Measurements from ENCODE around the gene TFF3. TPM values are rescaled to one million over a fixed set of nuclear protein-coding genes. Genes with fewer than 3 reads are reported as not detected.

The TFF3 gene
- total and polyA plus RNA-seq, 5 donors: 1.2 to 2.6 (median 1.9) TPM

DNA sequence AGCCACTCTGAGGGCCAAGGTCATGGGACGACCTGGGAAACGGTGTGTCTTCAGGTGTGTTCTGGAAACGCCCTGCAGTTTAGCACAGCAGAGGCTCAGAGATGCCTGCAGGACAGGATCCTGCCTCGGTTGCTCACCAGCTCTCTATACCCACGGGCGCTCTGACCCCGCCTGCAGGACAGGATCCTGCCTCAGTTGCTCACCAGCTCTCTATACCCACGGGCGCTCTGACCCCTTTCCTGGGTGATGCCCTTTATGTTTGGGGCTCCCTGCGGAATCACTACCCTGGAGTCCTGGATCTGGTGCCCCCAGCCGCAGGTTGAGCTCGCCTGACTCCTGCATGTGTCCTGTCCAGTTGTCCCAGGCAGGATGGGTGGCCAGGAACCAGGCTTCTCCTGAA lies 32.5 kb downstream of the TFF3 start:
- Histone ChIP-seq H3K4me3 (ENCODE audit: low read length) (no peak overlapping the region), H3K9me3 (ENCODE audit: control insufficient read depth, low read length) (no peaks in the 10 kb centered on the region), H3K27ac (ENCODE audit: low read length) (no peak overlapping the region), H3K27me3 (ENCODE audit: control insufficient read depth, insufficient read depth) (no peaks in the 10 kb centered on the region), H3K4me1 (ENCODE audit: control insufficient read depth, insufficient read depth, low read length) (no peaks in the 10 kb centered on the region)
- DNase-seq (peak in 1 of 3 donors; percentile 29), ATAC-seq (no peak)
- intact Hi-C loops (cut with DNase I): no loop called here
- WGBS: 90% methylated on average over 12 of the region's 12 CpGs

DNA sequence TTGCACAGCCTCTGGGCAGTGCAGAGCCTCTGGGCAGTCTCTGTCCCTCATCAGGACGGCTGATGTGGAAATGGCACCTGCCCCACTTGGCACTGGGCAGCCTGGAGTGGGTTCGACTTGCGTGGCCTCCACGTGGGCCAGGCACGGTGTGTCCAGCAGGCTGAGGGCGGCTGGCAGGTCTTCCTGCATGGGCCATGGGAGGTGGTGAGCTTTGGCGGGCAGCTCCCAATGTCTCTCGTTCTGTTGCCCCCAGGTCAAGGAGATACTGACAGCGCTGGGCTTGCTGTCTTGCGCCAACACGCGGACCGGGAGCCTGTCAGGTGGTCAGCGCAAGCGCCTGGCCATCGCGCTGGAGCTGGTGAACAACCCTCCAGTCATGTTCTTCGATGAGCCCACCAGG lies 33.2 kb downstream of the TFF3 start:
- Histone ChIP-seq H3K27ac (ENCODE audit: low read length) (no peak overlapping the region), H3K4me3 (ENCODE audit: low read length) (no peak overlapping the region), H3K9me3 (ENCODE audit: control insufficient read depth, low read length) (no peaks in the 10 kb centered on the region), H3K4me1 (ENCODE audit: control insufficient read depth, insufficient read depth, low read length) (no peaks in the 10 kb centered on the region), H3K27me3 (ENCODE audit: control insufficient read depth, insufficient read depth) (no peaks in the 10 kb centered on the region)
- WGBS: 95% methylated on average over 18 of the region's 18 CpGs
- DNase-seq (peak in 1 of 3 donors; percentile 25), ATAC-seq (no peak)
- intact Hi-C loops (cut with DNase I): no loop called here

DNA sequence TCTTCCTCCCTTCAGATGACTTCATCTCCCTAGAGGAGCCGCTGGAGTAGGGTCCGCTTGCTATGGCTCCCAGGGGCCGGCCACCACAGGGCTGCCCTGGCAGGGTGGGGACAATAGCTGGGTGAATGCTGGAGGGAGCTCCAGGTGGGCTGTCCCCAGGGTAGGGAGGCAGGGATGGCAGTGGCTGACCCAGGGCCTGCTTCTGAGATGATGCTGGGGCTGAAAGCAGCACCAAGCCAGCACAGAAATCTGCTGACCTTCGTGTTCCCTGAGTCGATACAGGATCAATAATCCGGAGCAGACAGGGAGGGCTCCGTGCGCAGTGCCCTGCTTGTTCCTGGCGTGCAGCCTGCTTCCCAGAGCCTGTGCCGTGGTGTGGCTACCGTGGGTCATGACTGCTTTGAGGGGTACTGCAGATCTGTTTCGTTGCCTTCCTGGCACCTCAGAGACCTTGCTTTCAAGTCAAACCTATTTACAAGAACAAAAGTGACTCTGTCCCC lies 34.0 kb downstream of the TFF3 start:
- ATAC-seq: no peak

DNA sequence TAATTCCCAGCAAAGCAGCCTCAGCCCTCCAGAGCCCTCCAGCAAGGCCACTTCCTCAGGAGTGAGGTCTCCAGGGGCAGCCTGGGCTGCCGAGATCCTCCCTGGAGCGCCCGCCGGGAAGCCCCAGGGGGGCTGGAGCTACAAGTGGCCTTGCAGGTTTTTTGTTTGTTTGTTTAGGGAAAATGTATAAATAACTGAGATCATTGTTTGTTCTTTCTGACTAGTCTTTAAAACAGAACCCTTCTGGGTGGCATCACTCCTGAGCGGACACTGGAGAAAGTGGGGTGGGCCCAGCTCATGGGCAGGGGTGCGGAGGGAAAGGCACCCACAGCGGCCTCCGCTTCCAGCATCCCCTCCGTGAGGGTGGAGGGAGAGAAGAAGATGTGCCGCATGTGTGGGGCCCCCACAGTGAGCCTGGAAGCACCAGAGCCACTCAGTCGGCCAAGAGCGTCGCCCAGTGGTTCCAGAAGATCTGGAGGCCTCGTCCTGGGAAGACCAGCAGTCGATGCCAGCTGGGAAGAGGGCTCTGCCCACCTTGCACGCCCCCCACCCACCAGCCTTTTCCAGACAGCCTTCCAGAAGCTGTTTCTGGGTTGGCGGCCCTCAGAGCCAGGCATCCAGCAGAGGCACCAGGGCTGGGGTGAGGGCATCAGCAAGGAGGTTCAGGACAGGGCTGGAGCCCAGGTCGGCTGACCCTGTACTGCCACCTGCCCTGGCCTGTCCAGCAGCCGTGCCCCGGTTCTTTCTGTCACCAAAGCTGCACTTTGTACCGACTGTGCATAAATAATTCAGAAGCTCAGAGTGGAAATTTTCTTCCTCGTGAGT lies 34.6 kb downstream of the TFF3 start:
- Histone ChIP-seq H3K9me3 (ENCODE audit: control insufficient read depth, low read length) (no peaks in the 10 kb centered on the region), H3K4me1 (ENCODE audit: control insufficient read depth, insufficient read depth, low read length) (no peaks in the 10 kb centered on the region), H3K27ac (ENCODE audit: low read length) (no peak overlapping the region), H3K4me3 (ENCODE audit: low read length) (no peak overlapping the region), H3K27me3 (ENCODE audit: control insufficient read depth, insufficient read depth) (no peaks in the 10 kb centered on the region)
- WGBS: 89% methylated on average over 22 of the region's 22 CpGs
- DNase-seq (peak in 1 of 3 donors; percentile 20), ATAC-seq (no peak)
- intact Hi-C loops (cut with DNase I): no loop called here

More for the DNA sequence above, 34.0 kb downstream of the TFF3 start:
- no peak overlapping the region for H3K27ac ChIP-seq (ENCODE audit: low read length)
- no peaks in the 10 kb centered on the region for H3K27me3 ChIP-seq (ENCODE audit: control insufficient read depth, insufficient read depth)
- H3K9me3 ChIP-seq (ENCODE audit: control insufficient read depth, low read length): no peaks in the 10 kb centered on the region
- intact Hi-C loops (cut with DNase I): no loop called here
- DNase-seq: peak in 1 of 3 donors; percentile 10
- 85% methylated on average over 12 of the region's 12 CpGs for WGBS
- H3K4me1 ChIP-seq (ENCODE audit: control insufficient read depth, insufficient read depth, low read length): no peaks in the 10 kb centered on the region
- H3K4me3 ChIP-seq (ENCODE audit: low read length): no peak overlapping the region

DNA sequence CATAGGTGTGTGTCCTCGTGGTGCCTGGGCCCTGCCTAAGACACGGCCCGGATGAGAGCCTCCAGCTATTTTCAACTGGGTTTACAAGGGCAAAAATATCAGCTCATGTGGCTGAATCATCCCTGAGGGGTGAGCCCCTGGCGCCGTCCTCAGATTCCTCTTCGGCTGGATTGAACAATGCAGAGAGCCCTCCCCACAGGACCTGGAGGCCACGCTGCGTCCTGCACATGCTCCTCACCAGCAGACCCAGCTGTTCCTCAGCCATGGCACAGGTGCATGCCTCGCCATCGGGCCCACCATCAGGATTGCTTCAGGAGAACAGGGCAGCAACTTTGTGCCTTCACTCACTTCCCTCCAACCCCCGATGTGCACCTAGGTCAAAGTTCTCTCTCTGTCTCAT lies 35.3 kb downstream of the TFF3 start:
- no peak overlapping the region for H3K27ac ChIP-seq (ENCODE audit: low read length)
- no peak for ATAC-seq
- H3K4me3 ChIP-seq (ENCODE audit: low read length): no peak overlapping the region
- intact Hi-C loops (cut with DNase I): no loop called here
- no peaks in the 10 kb centered on the region for H3K4me1 ChIP-seq (ENCODE audit: control insufficient read depth, insufficient read depth, low read length)
- H3K27me3 ChIP-seq (ENCODE audit: control insufficient read depth, insufficient read depth): no peaks in the 10 kb centered on the region
- WGBS: 88% methylated on average over 11 of the region's 11 CpGs
- no peaks in the 10 kb centered on the region for H3K9me3 ChIP-seq (ENCODE audit: control insufficient read depth, low read length)
- peak in 1 of 3 donors; percentile 16 for DNase-seq

DNA sequence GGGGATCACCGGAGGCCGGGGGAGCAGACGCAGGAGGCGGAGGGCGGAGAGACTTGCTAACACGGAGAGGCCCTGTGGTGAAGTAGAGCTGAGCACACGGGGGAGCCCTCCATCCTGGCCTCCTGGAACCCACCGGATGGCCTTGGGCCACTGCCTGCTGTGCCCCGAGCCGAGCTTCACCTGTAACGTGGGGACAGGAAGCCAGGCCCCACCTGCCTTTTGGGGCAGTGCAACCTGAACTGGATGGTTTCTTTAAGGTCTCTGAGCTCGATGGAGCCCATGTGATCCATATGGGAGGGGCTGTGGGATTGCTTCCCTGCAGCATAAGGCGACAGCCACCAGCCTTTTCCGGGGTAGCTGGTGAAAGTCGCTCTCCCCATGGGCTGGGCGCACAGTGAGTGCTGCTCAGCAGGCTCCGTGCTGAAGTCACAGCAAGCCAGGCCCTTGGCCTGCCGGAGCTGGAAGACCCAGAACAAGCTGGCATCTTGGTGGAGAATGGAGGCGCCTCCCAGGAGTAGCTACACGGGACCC lies 35.8 kb downstream of the TFF3 start:
- H3K4me1 ChIP-seq (ENCODE audit: control insufficient read depth, insufficient read depth, low read length): no peaks in the 10 kb centered on the region
- no peak overlapping the region for H3K4me3 ChIP-seq (ENCODE audit: low read length)
- no peak for ATAC-seq
- no peaks in the 10 kb centered on the region for H3K9me3 ChIP-seq (ENCODE audit: control insufficient read depth, low read length)
- 86% methylated on average over 20 of the region's 20 CpGs for WGBS
- intact Hi-C loops (cut with DNase I): no loop called here
- DNase-seq: peak in 1 of 3 donors; percentile 8
- no peak overlapping the region for H3K27ac ChIP-seq (ENCODE audit: low read length)
- no peaks in the 10 kb centered on the region for H3K27me3 ChIP-seq (ENCODE audit: control insufficient read depth, insufficient read depth)

DNA sequence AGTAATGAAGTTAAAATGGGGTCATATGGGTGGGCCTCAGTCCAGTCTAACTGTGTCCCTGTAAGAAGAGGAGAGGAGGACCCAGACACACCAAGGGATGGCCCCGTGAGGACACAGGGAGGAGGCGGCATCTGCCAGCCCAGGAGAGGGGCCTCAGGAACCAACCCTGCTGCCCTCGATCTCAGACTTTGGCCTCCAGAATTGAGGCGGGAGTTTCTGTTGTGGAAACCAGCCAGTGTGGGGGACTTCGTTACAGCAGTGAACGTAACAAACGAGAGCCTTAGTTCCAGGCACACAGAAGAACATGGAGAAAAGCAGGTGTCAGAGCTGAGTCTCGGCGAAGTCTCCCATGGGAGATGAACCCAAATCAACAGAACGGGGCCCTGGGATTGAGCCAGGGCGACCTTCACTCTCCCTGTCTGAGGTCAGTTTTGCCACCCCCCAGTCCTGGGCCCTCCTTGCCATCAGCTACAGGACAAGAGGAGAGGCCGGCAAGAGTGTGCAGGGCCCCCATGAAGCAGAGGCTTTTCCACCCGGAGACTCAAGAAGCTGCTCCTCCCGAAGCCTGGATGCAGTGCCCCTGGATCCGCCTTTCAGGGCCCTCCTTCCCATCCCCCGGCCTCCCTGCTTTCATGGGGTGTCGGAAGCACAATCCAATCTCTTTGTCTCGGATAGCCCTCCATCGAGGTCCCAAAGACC lies 36.6 kb downstream of the TFF3 start:
- Histone ChIP-seq H3K4me1 (ENCODE audit: control insufficient read depth, insufficient read depth, low read length) (no peaks in the 10 kb centered on the region), H3K27me3 (ENCODE audit: control insufficient read depth, insufficient read depth) (no peaks in the 10 kb centered on the region), H3K9me3 (ENCODE audit: control insufficient read depth, low read length) (no peaks in the 10 kb centered on the region), H3K4me3 (ENCODE audit: low read length) (no peak overlapping the region), H3K27ac (ENCODE audit: low read length) (no peak overlapping the region)
- no peak for ATAC-seq
- DNase-seq: peak in 1 of 3 donors; percentile 35
- intact Hi-C loops (cut with DNase I): no loop called here
- WGBS: 90% methylated on average over 19 of the region's 19 CpGs

DNA sequence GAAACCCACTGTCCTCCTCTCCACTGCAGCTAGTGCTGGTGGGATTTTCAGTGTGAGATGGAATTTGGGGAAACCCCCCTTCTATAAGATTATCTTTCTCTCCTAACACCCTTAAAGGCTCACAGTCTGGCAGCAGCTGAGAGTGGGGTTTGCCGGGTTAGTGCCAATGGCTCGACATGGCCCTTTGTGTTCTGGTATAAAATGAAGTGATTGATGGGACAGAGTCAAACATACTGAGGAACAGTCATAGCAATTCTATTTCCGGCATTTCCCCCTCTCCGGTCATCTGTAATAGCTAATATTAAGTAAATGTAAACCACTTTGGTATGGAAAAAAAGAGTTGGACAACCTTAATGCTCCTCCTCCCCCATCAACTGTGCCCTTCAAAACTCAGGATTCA lies 37.6 kb downstream of the TFF3 start:
- H3K27me3 ChIP-seq (ENCODE audit: control insufficient read depth, insufficient read depth): no peaks in the 10 kb centered on the region
- no peaks in the 10 kb centered on the region for H3K9me3 ChIP-seq (ENCODE audit: control insufficient read depth, low read length)
- WGBS: 89% methylated on average over 4 of the region's 4 CpGs
- ATAC-seq (no peak), DNase-seq (no peak)
- intact Hi-C loops (cut with DNase I): no loop called here
- no peak overlapping the region for H3K4me3 ChIP-seq (ENCODE audit: low read length)
- no peak overlapping the region for H3K27ac ChIP-seq (ENCODE audit: low read length)
- no peaks in the 10 kb centered on the region for H3K4me1 ChIP-seq (ENCODE audit: control insufficient read depth, insufficient read depth, low read length)

DNA sequence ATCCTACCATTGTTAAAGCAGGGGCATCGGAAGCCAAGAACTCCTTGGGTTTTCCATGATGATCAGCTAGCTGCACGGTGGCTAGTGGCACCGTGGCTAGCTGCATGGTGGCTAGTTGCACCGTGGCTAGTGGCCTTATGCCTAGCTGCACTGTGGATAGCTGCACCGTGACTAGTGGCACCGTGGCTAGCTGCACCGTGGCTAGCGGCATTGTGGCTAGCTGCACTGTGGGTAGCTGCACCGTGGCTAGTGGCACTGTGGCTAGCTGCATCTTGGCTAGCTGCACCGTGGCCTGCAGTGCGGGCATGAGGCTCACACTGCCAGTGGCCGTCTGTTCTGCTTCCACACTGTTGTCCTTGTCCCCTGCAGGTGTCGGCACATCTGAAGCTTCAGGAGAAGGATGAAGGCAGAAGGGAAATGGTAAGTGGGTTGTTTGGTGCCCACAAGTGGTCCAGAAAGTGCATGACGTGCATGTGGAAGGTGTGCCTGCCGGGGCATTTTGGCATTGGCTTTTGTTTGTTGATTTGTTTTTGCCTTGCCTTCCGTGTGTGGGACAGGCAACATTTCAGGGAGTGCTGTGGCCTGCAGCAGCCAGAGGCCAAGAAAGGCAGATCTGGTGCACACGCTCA lies 38.6 kb downstream of the TFF3 start:
- Histone ChIP-seq H3K27ac (ENCODE audit: low read length) (no peak overlapping the region), H3K4me3 (ENCODE audit: low read length) (no peak overlapping the region), H3K4me1 (ENCODE audit: control insufficient read depth, insufficient read depth, low read length) (no peaks in the 10 kb centered on the region), H3K9me3 (ENCODE audit: control insufficient read depth, low read length) (no peaks in the 10 kb centered on the region), H3K27me3 (ENCODE audit: control insufficient read depth, insufficient read depth) (no peaks in the 10 kb centered on the region)
- intact Hi-C loops (cut with DNase I): no loop called here
- ATAC-seq (no peak), DNase-seq (peak in 1 of 3 donors; percentile 13)
- WGBS: 93% methylated on average over 17 of the region's 17 CpGs

DNA sequence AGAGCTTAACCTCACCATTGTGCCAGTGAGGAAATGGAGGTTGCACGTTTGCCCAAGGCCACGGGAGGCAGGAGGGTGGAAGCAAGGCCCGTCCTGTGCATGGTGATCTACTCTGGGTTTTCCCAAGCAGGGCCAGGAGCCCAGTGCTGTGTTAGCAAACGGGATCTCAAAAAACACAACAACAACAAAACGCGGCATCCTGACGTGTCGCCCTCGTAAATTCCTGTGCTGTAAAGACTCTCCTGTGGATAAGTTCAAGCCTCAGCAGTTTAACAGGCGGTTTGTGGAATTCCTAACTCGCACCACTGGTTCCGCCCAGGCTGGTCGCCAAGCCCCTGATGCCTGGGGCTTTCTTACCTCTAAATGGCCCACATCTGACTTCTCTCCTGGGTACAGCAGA lies 39.1 kb downstream of the TFF3 start:
- intact Hi-C loops (cut with DNase I): no loop called here
- H3K4me1 ChIP-seq (ENCODE audit: control insufficient read depth, insufficient read depth, low read length): no peaks in the 10 kb centered on the region
- H3K4me3 ChIP-seq (ENCODE audit: low read length): no peak overlapping the region
- ATAC-seq (no peak), DNase-seq (no peak)
- H3K27ac ChIP-seq (ENCODE audit: low read length): no peak overlapping the region
- H3K9me3 ChIP-seq (ENCODE audit: control insufficient read depth, low read length): no peaks in the 10 kb centered on the region
- 86% methylated on average over 13 of the region's 13 CpGs for WGBS
- no peaks in the 10 kb centered on the region for H3K27me3 ChIP-seq (ENCODE audit: control insufficient read depth, insufficient read depth)

Measured in right cardiac atrium (tissue), 5 donors.